Measurements from ENCODE around the gene MYPN. TPM values are rescaled to one million over a fixed set of nuclear protein-coding genes. Genes with fewer than 3 reads are reported as not detected.
A peak's percentile ranks its signal among the peaks of the same experiment; 100 is the strongest.

MYPN gene
- total and polyA plus RNA-seq, 2 experiments from 2014 or later, result not detected

DNA sequence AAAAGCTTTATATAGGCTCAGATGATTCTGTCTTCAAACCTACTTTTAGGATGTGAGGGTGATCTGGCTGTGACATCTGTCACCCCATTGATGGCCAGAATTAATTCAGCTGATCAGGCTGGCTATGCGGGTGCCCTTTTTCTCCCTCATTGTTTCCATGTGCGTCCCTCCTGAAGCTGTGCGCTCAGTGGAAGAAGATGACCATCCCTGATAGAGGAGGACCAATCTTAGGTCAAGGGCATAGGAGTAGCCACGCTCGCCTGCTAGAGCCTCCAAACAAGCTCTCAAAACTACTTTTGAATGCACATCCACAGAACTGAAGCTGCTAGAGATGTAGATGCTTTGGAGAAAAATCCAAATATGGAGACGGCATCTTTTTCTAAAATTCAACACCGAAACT, 48.7 kb downstream of the MYPN start:
- Histone ChIP-seq H3K27me3 (no peaks in the 10 kb centered on the region), H3K4me2 (no peak overlapping the region), H3K79me2 (no peaks in the 10 kb centered on the region), H3K27ac (no peak overlapping the region), H3K9me2 (replicated peaks; ENCODE audit: insufficient read depth) (no peaks in the 10 kb centered on the region), H4K20me1 (ENCODE audit: insufficient read depth, poor library complexity, severe bottlenecking) (no peaks in the 10 kb centered on the region), H2AFZ (no peak overlapping the region), H3K4me3 (no peak overlapping the region), H3K9me3 (ENCODE audit: low read depth) (no peaks in the 10 kb centered on the region), H3K36me3 (replicated peaks; ENCODE audit: insufficient read depth, low read depth) (no peaks in the 10 kb centered on the region), H3K4me1 (ENCODE audit: insufficient read depth) (peaks cover 7% of the 10 kb centered on the region)
- DNase-seq (ENCODE audit: low spot score), result no peak
- TF ChIP-seq EZH2phosphoT487 (IDR thresholded peaks at IDR 0.05; ENCODE audit: low read depth, severe bottlenecking, unreplicated experiment) (no peak), EZH2 (IDR thresholded peaks at IDR 0.05; ENCODE audit: borderline replicate concordance) (no peak)
- TF ChIP-seq, protein P1, sequence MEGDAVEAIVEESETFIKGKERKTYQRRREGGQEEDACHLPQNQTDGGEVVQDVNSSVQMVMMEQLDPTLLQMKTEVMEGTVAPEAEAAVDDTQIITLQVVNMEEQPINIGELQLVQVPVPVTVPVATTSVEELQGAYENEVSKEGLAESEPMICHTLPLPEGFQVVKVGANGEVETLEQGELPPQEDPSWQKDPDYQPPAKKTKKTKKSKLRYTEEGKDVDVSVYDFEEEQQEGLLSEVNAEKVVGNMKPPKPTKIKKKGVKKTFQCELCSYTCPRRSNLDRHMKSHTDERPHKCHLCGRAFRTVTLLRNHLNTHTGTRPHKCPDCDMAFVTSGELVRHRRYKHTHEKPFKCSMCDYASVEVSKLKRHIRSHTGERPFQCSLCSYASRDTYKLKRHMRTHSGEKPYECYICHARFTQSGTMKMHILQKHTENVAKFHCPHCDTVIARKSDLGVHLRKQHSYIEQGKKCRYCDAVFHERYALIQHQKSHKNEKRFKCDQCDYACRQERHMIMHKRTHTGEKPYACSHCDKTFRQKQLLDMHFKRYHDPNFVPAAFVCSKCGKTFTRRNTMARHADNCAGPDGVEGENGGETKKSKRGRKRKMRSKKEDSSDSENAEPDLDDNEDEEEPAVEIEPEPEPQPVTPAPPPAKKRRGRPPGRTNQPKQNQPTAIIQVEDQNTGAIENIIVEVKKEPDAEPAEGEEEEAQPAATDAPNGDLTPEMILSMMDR (IDR thresholded peaks at IDR 0.05; ENCODE audit: poor library complexity), result no peak
- 92% methylated on average over 7 of the region's 7 CpGs for WGBS (ENCODE audit: low lambda C conversion rate, missing lambda C conversion rate)

DNA sequence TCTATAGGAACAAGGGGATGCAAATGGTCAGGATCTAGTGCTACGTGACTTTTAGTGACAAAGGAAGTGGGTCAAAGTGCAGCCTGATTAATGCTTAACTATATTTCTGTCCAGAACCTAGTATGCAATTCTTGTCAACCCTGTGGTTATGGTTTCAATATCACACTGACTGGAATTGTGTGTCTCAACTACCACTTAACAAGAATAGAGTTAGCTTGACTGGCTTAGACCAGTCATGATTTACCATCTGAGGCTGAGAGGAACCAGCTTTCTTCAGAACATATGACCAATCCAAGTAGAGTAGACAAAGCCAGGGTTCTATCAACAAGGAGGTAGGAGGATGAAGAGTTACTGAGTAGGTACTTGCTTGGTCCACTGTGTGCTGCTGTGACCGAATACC, 54.4 kb downstream of the MYPN start:
- Histone ChIP-seq H3K36me3 (replicated peaks; ENCODE audit: insufficient read depth, low read depth) (no peaks in the 10 kb centered on the region), H3K4me2 (no peak overlapping the region), H3K27ac (peak overlapping the region; percentile 62), H4K20me1 (ENCODE audit: insufficient read depth, poor library complexity, severe bottlenecking) (no peaks in the 10 kb centered on the region), H3K27me3 (no peaks in the 10 kb centered on the region), H3K4me3 (no peak overlapping the region), H3K4me1 (ENCODE audit: insufficient read depth) (no peaks in the 10 kb centered on the region), H3K79me2 (no peaks in the 10 kb centered on the region), H3K9me3 (ENCODE audit: low read depth) (no peaks in the 10 kb centered on the region), H3K9me2 (replicated peaks; ENCODE audit: insufficient read depth) (no peaks in the 10 kb centered on the region), H2AFZ (no peak overlapping the region)
- 50% methylated on average over 2 of the region's 2 CpGs for WGBS (ENCODE audit: low lambda C conversion rate, missing lambda C conversion rate)
- TF ChIP-seq EZH2phosphoT487 (IDR thresholded peaks at IDR 0.05; ENCODE audit: low read depth, severe bottlenecking, unreplicated experiment) (no peak), EZH2 (IDR thresholded peaks at IDR 0.05; ENCODE audit: borderline replicate concordance) (no peak)
- TF ChIP-seq, protein P1 (IDR thresholded peaks at IDR 0.05; ENCODE audit: poor library complexity), result no peak
- peak; percentile 44 for DNase-seq (ENCODE audit: low spot score)

DNA sequence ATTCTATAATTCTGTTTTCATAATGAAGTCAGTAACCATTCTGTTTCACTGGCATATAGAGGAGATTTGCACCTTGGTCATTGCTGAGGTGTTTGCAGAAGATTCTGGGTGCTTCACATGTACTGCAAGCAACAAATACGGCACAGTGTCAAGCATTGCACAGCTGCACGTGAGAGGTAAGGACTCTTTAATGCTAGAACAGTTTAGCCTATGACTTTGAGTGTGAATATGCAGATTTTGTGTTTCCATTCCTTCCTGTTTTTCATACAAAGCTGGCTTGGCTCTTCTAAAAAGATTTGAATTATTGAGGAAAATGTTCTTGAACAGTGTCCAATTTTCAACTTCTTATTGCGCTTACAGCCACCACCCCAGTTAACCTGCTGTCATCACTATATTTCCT, 56.4 kb downstream of the MYPN start:
- no peak for TF ChIP-seq EZH2 (IDR thresholded peaks at IDR 0.05; ENCODE audit: borderline replicate concordance)
- no peak for TF ChIP-seq EZH2phosphoT487 (IDR thresholded peaks at IDR 0.05; ENCODE audit: low read depth, severe bottlenecking, unreplicated experiment)
- TF ChIP-seq, protein P1 (IDR thresholded peaks at IDR 0.05; ENCODE audit: poor library complexity), result no peak
- Histone ChIP-seq H3K36me3 (replicated peaks; ENCODE audit: insufficient read depth, low read depth) (no peaks in the 10 kb centered on the region), H3K27ac (no peak overlapping the region), H3K4me1 (ENCODE audit: insufficient read depth) (no peaks in the 10 kb centered on the region), H3K9me2 (replicated peaks; ENCODE audit: insufficient read depth) (no peaks in the 10 kb centered on the region), H3K79me2 (no peaks in the 10 kb centered on the region), H3K4me3 (no peak overlapping the region), H2AFZ (no peak overlapping the region), H4K20me1 (ENCODE audit: insufficient read depth, poor library complexity, severe bottlenecking) (no peaks in the 10 kb centered on the region), H3K4me2 (no peak overlapping the region), H3K9me3 (ENCODE audit: low read depth) (no peaks in the 10 kb centered on the region), H3K27me3 (no peaks in the 10 kb centered on the region)
- DNase-seq (ENCODE audit: low spot score), result no peak
- WGBS (ENCODE audit: low lambda C conversion rate, missing lambda C conversion rate), result 95% methylated on average over 3 of the region's 3 CpGs

Measured in hepatocyte (in vitro differentiated cells).